Fibroblast of mammary gland (primary cell): ENCODE measurements around the gene TTLL8.

Source experiments
- DNase-seq: peaks from one replicate; pipeline ENCODE4 v3.0.0-alpha.2; 2010; ENCODE audit warnings: low read depth
- H3K4me3 ChIP-seq: 2 replicates; pipeline ENCODE4 v1.5.1; 2011; ENCODE audit warnings: low read depth, mild to moderate bottlenecking, low read length, moderate library complexity; ENCODE audit not compliant: control insufficient read depth
- CTCF ChIP-seq: conservative IDR thresholded peaks from 2 replicates; pipeline ENCODE4 v1.5.1; 2011; ENCODE audit warnings: low read depth, low read length, inconsistent platforms; ENCODE audit not compliant: control insufficient read depth, insufficient read depth

TTLL8 gene

GRCh38 chr22:49996119-49996517 is 62.0 kb downstream of the TTLL8 start:
- no peak overlapping the region for H3K4me3 ChIP-seq
- no peak for TF ChIP-seq CTCF
- no peak for DNase-seq

GRCh38 chr22:49995361-49996118 is 62.6 kb downstream of the TTLL8 start:
- H3K4me3 ChIP-seq: no peak overlapping the region
- TF ChIP-seq CTCF: no peak
- no peak for DNase-seq

- TF ChIP-seq CTCF: no peak
- H3K4me3 ChIP-seq: no peak overlapping the region
- DNase-seq: no peak
Observed at GRCh38 chr22:49995041-49995360, 63.1 kb downstream of the TTLL8 start.

GRCh38 chr22:49994361-49995040 is 63.6 kb downstream of the TTLL8 start:
- no peak overlapping the region for H3K4me3 ChIP-seq
- DNase-seq: no peak
- TF ChIP-seq CTCF: no peak

- no peak for DNase-seq
- TF ChIP-seq CTCF: no peak
- no peak overlapping the region for H3K4me3 ChIP-seq
Observed at GRCh38 chr22:49993649-49994360, 64.3 kb downstream of the TTLL8 start.

- DNase-seq: peak; percentile 47
- H3K4me3 ChIP-seq: no peak overlapping the region
Observed at GRCh38 chr22:49992921-49993648, 65.0 kb downstream of the TTLL8 start.

More at GRCh38 chr22:49992921-49993648, 65.0 kb downstream of the TTLL8 start:
- TF ChIP-seq CTCF: peak; percentile 64
